K562 (cell line): ENCODE results near the gene CCDC171. TPM values are rescaled to one million over a fixed set of nuclear protein-coding genes. Genes with fewer than 3 reads are reported as not detected.

ENCODE experiments used
- ATAC-seq: fragments of 200-7000 bp; cut with Tn5 transposase; 3 replicates; pipeline ENCODE4 v1.9.1; 2020; ENCODE audit warnings: moderate library complexity
- BruUV-seq: library from RNA; stranded (reverse); fragments of 400-500 nt; replicated peaks from 2 replicates; lab custom pipeline; 2021; lab: Mats Ljungman, UMichigan
- CTCF ChIA-PET: fragments of 300-600 bp; formaldehyde crosslinking; extraction: SDS; loops from one replicate; lab custom pipeline; 2021; ENCODE audit warnings: low intra/inter-chr PET ratio; lab: Yijun Ruan, JAX
- POLR2A ChIA-PET: fragments of 300-600, 350-650 bp; sonication (Branson Sonifier 250); formaldehyde crosslinking; extraction: SDS; loops from one replicate; lab custom pipeline; 2021; ENCODE audit warnings: antibody characterized with exemption, inconsistent platforms; lab: Yijun Ruan, JAX
- DNase-seq, 4 experiments: peaks; one replicate each; pipeline versions ENCODE4 v3.0.0 to v3.0.0-alpha.2; 2011 to 2018; ENCODE audit warnings: low spot score in 3 of 4, mixed read lengths in 3 of 4; ENCODE audit errors: extremely low read depth in 1 of 4
- FAIRE-seq: peaks from 2 replicates; lab custom pipeline; 2011; peaks lifted over from hg19 to GRCh38; lab: Jason Lieb, UNC
- H2AFZ ChIP-seq: 2 replicates; pipeline ENCODE4 v1.6.0; 2011; ENCODE audit warnings: low read depth, low read length, control low read depth, inconsistent platforms
- H3K27ac ChIP-seq: fragments of 200-600 bp; 3 replicates; pipeline ENCODE4 v1.8.0; 2011; ENCODE audit warnings: low read depth, mild to moderate bottlenecking, control low read depth, inconsistent platforms, low read length, moderate library complexity, mixed read lengths; ENCODE audit errors: extremely low read depth
- H3K27me3 ChIP-seq, 2 experiments: fragments of 300-600 bp in 1 of 2; 2 replicates in 1 of 2; 3 replicates in 1 of 2; pipeline versions ENCODE4 v1.6.0 to v1.8.0; 2011; ENCODE audit warnings: inconsistent platforms in 2 of 2, low read length in 2 of 2, mild to moderate bottlenecking in 1 of 2, mixed read lengths in 1 of 2, moderate library complexity in 1 of 2; ENCODE audit not compliant: control insufficient read depth in 2 of 2, insufficient read depth in 2 of 2
- H3K36me3 ChIP-seq: fragments of 300-600 bp; 3 replicates; pipeline ENCODE4 v1.8.0; 2011; ENCODE audit warnings: mild to moderate bottlenecking, low read length, inconsistent platforms; ENCODE audit not compliant: control insufficient read depth, insufficient read depth
- H3K4me1 ChIP-seq, 2 experiments: fragments of 200-600 bp in 1 of 2; replicated peaks in 1 of 2; 2 replicates in 1 of 2; 3 replicates in 1 of 2; pipeline versions ENCODE4 v1.5.1 to v1.8.0; 2011; ENCODE audit warnings: inconsistent platforms in 2 of 2, low read length in 2 of 2, mild to moderate bottlenecking in 1 of 2, mixed read lengths in 1 of 2, moderate library complexity in 1 of 2; ENCODE audit not compliant: control insufficient read depth in 2 of 2, insufficient read depth in 2 of 2
- H3K4me2 ChIP-seq: 2 replicates; pipeline ENCODE4 v1.6.1; 2011; ENCODE audit warnings: low read length, control low read depth, inconsistent platforms, mixed read lengths; ENCODE audit not compliant: insufficient read depth
- H3K4me3 ChIP-seq: fragments of 200-600 bp; sonication (generic), shearing (Covaris generic); 2 replicates; pipeline ENCODE4 v1.5.1; 2016; ENCODE audit warnings: control low read depth, inconsistent platforms
- H3K79me2 ChIP-seq: fragments of 200-600 bp; 3 replicates; pipeline ENCODE4 v1.8.0; 2011; ENCODE audit warnings: low read length, inconsistent platforms; ENCODE audit not compliant: control insufficient read depth, insufficient read depth
- H3K9ac ChIP-seq, 2 experiments: 2 replicates each; pipeline versions ENCODE4 v1.6.0 to v1.6.1; 2011; ENCODE audit warnings: low read depth in 2 of 2, low read length in 2 of 2, control low read depth in 1 of 2, inconsistent platforms in 1 of 2, mild to moderate bottlenecking in 1 of 2, mixed read lengths in 1 of 2; ENCODE audit not compliant: insufficient read depth in 1 of 2
- H3K9me1 ChIP-seq: one replicate; pipeline ENCODE4 v1.6.0; 2011; ENCODE audit warnings: inconsistent platforms, mild to moderate bottlenecking, low read length, moderate library complexity; ENCODE audit not compliant: control insufficient read depth, insufficient read depth
- H3K9me3 ChIP-seq: replicated peaks from 2 replicates; pipeline ENCODE4 v1.5.1; 2011; ENCODE audit warnings: low read depth, low read length, inconsistent platforms; ENCODE audit not compliant: control insufficient read depth, insufficient read depth
- H4K20me1 ChIP-seq: replicated peaks from 2 replicates; pipeline ENCODE4 v1.6.1; 2011; ENCODE audit warnings: low read length, inconsistent platforms, mixed read lengths; ENCODE audit not compliant: control insufficient read depth, insufficient read depth
- KAT2B ChIP-seq: IDR thresholded peaks from one replicate; pipeline ENCODE4 v1.6.1; 2012; ENCODE audit warnings: low read depth, mild to moderate bottlenecking, control low read depth, inconsistent platforms, low read length, moderate library complexity
- LARP7 ChIP-seq: fragments of 450-650 bp; IDR thresholded peaks from 2 replicates; pipeline ENCODE4 v1.6.1; 2016
- MCM7 ChIP-seq, 2 experiments: fragments of 450-650 bp; IDR thresholded peaks; 2 replicates each; pipeline ENCODE4 v1.6.1; 2016 to 2018
- OTX1 ChIP-seq: fragments of 450-650 bp; formaldehyde crosslinking; IDR thresholded peaks from 2 replicates; pipeline ENCODE4 v1.4.0; 2022; ENCODE audit warnings: mild to moderate bottlenecking
- PHB ChIP-seq: fragments of 250-450 bp; sonication (Bioruptor Pico); IDR thresholded peaks from 2 replicates; pipeline ENCODE4 v1.5.0; 2021
- POLR2AphosphoS2 ChIP-seq: IDR thresholded peaks from 2 replicates; pipeline ENCODE4 v1.6.1; 2012; ENCODE audit warnings: low read length, improper control_type of control experiment
- RAD51 ChIP-seq: fragments of 450-650 bp; IDR thresholded peaks from 2 replicates; pipeline ENCODE4 v1.7.1; 2016; ENCODE audit warnings: low read depth, mild to moderate bottlenecking, borderline replicate concordance
- TEAD1 ChIP-seq, 2 experiments: fragments of 450-650 bp in 1 of 2; sonication (generic) in 1 of 2; formaldehyde crosslinking; IDR thresholded peaks; 2 replicates each; pipeline versions ENCODE4 v1.4.0 to v1.8.0; 2020 to 2022; ENCODE audit warnings: mild to moderate bottlenecking in 2 of 2, missing genetic modification reagents in 1 of 2
- TEAD2 ChIP-seq: fragments of 450-650 bp; IDR thresholded peaks from 2 replicates; pipeline ENCODE4 v1.6.1; 2016; ENCODE audit warnings: missing genetic modification characterization, control low read depth, missing compliant biosample characterization
- ZNF347 ChIP-seq: fragments of 450-650 bp; formaldehyde crosslinking; IDR thresholded peaks from 2 replicates; pipeline ENCODE4 v1.4.0; 2020; ENCODE audit warnings: low read depth, mild to moderate bottlenecking, moderate library complexity
- ZNF408 ChIP-seq: fragments of 250-450 bp; sonication (Bioruptor Pico); IDR thresholded peaks from 2 replicates; pipeline ENCODE4 v1.4.0; 2020; ENCODE audit warnings: low read depth, mild to moderate bottlenecking, moderate library complexity
- ZNF780A ChIP-seq: fragments of 250-450 bp; sonication (Bioruptor Pico); IDR thresholded peaks from 2 replicates; pipeline ENCODE4 v1.5.0; 2021; ENCODE audit warnings: mild to moderate bottlenecking
- whole genome bisulfite sequencing: fragments of 100-300 bp; shearing (Covaris generic); methylation state at CpG from one replicate; pipeline ENCODE4 v1.1.6; 2016; ENCODE audit warnings: low coverage, mixed read lengths; ENCODE audit not compliant: insufficient coverage; ENCODE audit errors: missing lambda C conversion rate; 5-methylcytosine and 5-hydroxymethylcytosine counted together
- in situ Hi-C: fragments of 300-500 bp; cut with MboI; formaldehyde crosslinking; loops from 4 replicates; pipeline ENCODE4 v1.15.0; 2018; ENCODE audit warnings: inconsistent platforms, mixed read lengths
- intact Hi-C: fragments of 100-400 bp; cut with micrococcal nuclease; formaldehyde crosslinking; loops from 2 replicates; pipeline ENCODE4 v1.14.2; 2022
- polyA plus RNA-seq, 8 experiments: library from polyadenylated mRNA; depleted of rRNA in 4 of 8; stranded (reverse) in 5 of 8; unstranded in 3 of 8; fragments of >200 nt; fragmentation: Nextera tagmentation in 2 of 8; fragmentation: Illumina TruSeq in 1 of 8; extraction: Ambion mirVana in 2 of 8; extraction: Trizol in 1 of 8; gene quantifications; 2 replicates each; pipeline versions ENCODE4 v1.2.1 to v1.2.3, GENCODE V29; 2011 to 2014; ENCODE audit warnings: inconsistent platforms in 1 of 8, missing spikeins in 1 of 8
- total RNA-seq, 7 experiments: library from RNA; depleted of rRNA in 6 of 7; stranded (reverse); fragments of >200 nt in 6 of 7; fragmentation: Illumina TruSeq in 2 of 7; extraction: Trizol in 2 of 7; gene quantifications; 2 replicates each; pipeline versions ENCODE4 v1.2.1 to v1.2.3, GENCODE V29; 2011 to 2021; ENCODE audit warnings: low replicate concordance in 1 of 7
- TF ChIP-seq, protein P1 (sequence below): fragments of 200-800 bp; sonication (Bioruptor generic); IDR thresholded peaks from 2 replicates; pipeline ENCODE4 v1.6.1; 2016; ENCODE audit warnings: missing genetic modification characterization, missing compliant biosample characterization
- TF ChIP-seq, protein P2 (sequence below): sonication (generic); formaldehyde crosslinking; IDR thresholded peaks from 2 replicates; pipeline ENCODE4 v1.9.0; 2022; ENCODE audit warnings: mild to moderate bottlenecking, missing genetic modification reagents

The CCDC171 gene
- total and polyA plus RNA-seq, 9 of the 15 experiments (the other 6 are each of a cell fraction or from before 2014, with no cell fraction given), result 0.08 to 3.8 (median 0.27) TPM

DNA sequence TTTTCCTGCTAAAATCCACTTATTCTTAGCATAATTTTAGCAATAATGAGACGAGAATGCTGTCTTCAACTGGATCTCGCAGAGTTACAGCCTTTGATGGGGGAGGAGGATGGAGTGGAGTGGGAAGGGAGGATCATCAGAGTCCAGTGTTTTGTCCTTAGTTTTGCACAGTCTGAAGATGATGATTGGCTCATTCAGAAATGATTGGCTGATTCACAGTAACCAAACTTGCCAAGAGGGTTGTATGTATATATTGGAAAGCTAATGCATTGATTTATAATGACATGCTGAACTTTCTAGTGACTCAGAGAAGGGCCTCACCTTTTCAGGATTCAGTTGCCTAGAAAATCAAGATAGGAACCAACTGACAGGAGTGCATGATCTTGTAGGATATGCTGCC, 448.0 kb downstream of the CCDC171 start:
- no peak overlapping the region for H3K4me2 ChIP-seq
- WGBS, result 0% methylated on average over 2 of the region's 2 CpGs
- ChIA-PET CTCF (no interaction called here), POLR2A (no interaction called here)
- H3K9me1 ChIP-seq, result no peaks in the 10 kb centered on the region
- no peaks in the 10 kb centered on the region for H3K9me3 ChIP-seq
- intact Hi-C loops, result no loop called here
- H3K36me3 ChIP-seq, result no peaks in the 10 kb centered on the region
- H2AFZ ChIP-seq, result no peak overlapping the region
- in situ Hi-C loops, result no loop called here
- DNase-seq (no peak), FAIRE-seq (no peak)
- H3K4me1 ChIP-seq, result no peaks in the 10 kb centered on the region
- BruUV-seq, result no TSS peak
- no peaks in the 10 kb centered on the region for H3K79me2 ChIP-seq
- H3K27ac ChIP-seq, result no peak overlapping the region
- no peaks in the 10 kb centered on the region for H4K20me1 ChIP-seq
- no peak overlapping the region for H3K9ac ChIP-seq
- no peak for TF ChIP-seq TEAD1 (CRISPR knock-in tag; IDR thresholded peaks at IDR 0.05)
- no peak for TF ChIP-seq TEAD2 (tag)
- no peak for TF ChIP-seq POLR2AphosphoS2
- TF ChIP-seq ZNF780A (CRISPR knock-in tag), result no peak
- no peak for TF ChIP-seq OTX1
- TF ChIP-seq, protein P1, sequence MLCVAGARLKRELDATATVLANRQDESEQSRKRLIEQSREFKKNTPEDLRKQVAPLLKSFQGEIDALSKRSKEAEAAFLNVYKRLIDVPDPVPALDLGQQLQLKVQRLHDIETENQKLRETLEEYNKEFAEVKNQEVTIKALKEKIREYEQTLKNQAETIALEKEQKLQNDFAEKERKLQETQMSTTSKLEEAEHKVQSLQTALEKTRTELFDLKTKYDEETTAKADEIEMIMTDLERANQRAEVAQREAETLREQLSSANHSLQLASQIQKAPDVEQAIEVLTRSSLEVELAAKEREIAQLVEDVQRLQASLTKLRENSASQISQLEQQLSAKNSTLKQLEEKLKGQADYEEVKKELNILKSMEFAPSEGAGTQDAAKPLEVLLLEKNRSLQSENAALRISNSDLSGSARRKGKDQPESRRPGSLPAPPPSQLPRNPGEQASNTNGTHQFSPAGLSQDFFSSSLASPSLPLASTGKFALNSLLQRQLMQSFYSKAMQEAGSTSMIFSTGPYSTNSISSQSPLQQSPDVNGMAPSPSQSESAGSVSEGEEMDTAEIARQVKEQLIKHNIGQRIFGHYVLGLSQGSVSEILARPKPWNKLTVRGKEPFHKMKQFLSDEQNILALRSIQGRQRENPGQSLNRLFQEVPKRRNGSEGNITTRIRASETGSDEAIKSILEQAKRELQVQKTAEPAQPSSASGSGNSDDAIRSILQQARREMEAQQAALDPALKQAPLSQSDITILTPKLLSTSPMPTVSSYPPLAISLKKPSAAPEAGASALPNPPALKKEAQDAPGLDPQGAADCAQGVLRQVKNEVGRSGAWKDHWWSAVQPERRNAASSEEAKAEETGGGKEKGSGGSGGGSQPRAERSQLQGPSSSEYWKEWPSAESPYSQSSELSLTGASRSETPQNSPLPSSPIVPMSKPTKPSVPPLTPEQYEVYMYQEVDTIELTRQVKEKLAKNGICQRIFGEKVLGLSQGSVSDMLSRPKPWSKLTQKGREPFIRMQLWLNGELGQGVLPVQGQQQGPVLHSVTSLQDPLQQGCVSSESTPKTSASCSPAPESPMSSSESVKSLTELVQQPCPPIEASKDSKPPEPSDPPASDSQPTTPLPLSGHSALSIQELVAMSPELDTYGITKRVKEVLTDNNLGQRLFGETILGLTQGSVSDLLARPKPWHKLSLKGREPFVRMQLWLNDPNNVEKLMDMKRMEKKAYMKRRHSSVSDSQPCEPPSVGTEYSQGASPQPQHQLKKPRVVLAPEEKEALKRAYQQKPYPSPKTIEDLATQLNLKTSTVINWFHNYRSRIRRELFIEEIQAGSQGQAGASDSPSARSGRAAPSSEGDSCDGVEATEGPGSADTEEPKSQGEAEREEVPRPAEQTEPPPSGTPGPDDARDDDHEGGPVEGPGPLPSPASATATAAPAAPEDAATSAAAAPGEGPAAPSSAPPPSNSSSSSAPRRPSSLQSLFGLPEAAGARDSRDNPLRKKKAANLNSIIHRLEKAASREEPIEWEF (CRISPR knock-in tag), result no peak
- TF ChIP-seq RAD51, result no peak
- no peak for TF ChIP-seq KAT2B
- no peak for TF ChIP-seq LARP7
- TF ChIP-seq MCM7 (IDR thresholded peaks at IDR 0.05), result no peak
- TF ChIP-seq ZNF408 (CRISPR knock-in tag), result no peak
- TF ChIP-seq, protein P2, sequence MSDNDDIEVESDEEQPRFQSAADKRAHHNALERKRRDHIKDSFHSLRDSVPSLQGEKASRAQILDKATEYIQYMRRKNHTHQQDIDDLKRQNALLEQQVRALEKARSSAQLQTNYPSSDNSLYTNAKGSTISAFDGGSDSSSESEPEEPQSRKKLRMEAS (CRISPR knock-in tag), result no peak
- no peak for TF ChIP-seq ZNF347
- TF ChIP-seq PHB, result no peak
- TF ChIP-seq, all 486 proteins: peak for 0
- Histone ChIP-seq H3K4me3 (no peak overlapping the region), H3K27me3 (no peaks in the 10 kb centered on the region)
- no peak for ATAC-seq
